Jurkat, Clone E6-1 (cell line): Measurements from ENCODE around the gene TFPT.
"Not testable (repeated sequence)": the region's sequence is repeated elsewhere in the genome, so short reads cannot be mapped to it uniquely, and the experiment has no call there.

Experiments used
- DNase-seq: peaks from one replicate; pipeline ENCODE4 v3.0.0-alpha.2; 2011; ENCODE audit warnings: low read depth, low spot score
- H3K4me3 ChIP-seq: 2 replicates; pipeline ENCODE4 v1.5.1; 2011; ENCODE audit warnings: mild to moderate bottlenecking, low read length, control low read depth, moderate library complexity

TFPT gene

DNA sequence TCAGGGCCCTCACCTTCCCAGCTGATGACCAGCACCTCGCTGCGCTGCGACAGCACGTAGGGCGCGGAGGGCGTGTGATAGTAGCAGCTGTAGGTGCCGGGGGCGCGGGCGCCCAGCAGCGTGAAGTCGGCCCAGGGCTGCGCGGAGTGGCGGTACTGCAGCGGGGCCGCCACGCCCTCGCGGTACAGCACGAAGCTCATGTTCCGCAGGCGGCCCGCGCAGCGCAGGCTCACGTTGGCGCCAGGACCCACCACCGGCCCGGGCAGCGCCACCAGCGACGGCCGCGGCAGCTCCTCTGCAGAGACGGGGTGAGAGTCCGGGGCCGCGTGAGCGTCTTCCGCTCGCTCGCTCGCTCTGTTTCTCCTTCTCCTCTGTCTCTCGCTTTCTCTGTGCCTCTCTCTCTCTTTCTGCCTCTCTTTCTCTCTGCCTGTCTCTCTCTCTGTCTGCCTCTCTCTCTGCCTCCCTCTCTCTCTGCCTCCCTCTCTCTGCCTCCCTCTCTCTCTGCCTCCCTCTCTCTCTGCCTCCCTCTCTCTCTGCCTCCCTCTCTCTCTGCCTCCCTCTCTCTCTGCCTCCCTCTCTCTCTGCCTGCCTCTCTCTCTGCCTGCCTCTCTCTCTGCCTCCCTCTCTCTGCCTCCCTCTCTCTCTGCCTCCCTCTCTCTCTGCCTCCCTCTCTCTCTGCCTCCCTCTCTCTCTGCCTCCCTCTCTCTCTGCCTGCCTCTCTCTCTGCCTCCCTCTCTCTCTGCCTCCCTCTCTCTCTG is 19.4 kb downstream of the TFPT start:
- H3K4me3 ChIP-seq: peak overlapping the region; percentile 2; the same call in 1 of the 2 replicates
- not testable (repeated sequence) for DNase-seq

DNA sequence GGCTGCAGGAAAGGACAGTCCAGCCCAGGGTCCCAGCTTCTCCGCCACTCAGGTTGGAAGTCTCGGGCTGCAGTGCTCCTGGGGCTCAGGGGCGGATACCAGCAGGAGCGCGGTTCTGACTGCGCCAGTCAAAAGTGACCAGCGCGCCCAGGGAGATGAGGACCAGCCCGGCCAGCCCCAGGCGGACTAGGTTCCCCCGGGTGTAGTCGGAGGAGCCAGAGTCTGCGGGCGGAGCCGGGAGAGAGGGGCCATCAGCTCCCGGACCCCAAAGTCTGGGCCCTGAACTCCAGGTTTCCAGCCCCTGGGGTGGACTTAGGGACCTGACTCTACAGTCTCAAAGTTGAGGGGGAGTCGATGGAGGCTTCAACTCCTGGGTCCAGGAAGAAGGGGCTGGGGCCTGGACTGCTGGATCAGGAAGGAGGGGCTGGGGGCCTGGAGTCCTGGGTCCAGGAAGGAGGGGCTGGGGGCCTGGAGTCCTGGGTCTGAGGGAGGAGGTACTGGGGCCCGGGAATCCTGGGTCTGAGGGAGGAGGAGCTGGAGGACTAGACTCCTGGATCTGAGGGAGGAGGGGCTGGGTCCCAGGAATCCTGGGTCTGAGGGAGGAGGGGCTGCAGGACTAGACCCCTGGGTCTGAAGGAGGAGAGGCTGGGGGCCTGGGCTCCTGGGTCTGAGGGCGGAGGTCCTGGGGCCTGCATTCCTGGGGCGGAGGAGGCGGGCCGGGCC is 20.2 kb downstream of the TFPT start:
- no peak overlapping the region; the same call in 1 of the 2 replicates for H3K4me3 ChIP-seq
- no peak for DNase-seq

GRCh38 chr19:54094426-54095000 is 20.9 kb downstream of the TFPT start:
- no peak for DNase-seq
- H3K4me3 ChIP-seq: no peak overlapping the region

- no peak for DNase-seq
- no peak overlapping the region for H3K4me3 ChIP-seq
These were observed 31.0 kb downstream of the TFPT start for GRCh38 chr19:54084410-54084809.

- no peak for DNase-seq
- no peak within 1 kb of the TSS for H3K4me3 ChIP-seq
These were observed 34.4 kb downstream of the TFPT start, which contains the start of gene TARM1 for GRCh38 chr19:54081032-54081431. TSS of gene TARM1 (minus strand) at chr19:54081365. CDS start at chr19:54081340, 25 bp downstream.

DNA sequence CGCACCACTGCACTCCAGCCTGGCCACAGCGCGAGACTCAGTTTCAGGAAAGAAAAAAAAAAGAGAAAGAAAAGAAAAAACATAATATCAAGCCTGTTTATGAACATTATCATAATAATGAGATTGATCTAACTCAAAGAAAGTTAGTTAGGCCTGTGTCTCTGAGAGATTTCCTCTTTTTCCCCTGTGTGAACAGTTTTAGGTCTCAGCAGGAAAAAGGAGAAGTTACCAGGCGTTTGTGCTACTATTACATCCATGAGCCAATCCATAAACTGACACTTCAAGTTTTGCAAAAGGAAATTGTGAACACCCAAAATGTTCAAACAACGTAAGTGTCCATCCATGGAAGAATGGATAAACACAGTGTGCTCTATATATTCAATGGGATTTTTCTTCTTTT is 38.1 kb downstream of the TFPT start:
- H3K4me3 ChIP-seq: no peak overlapping the region
- no peak for DNase-seq

GRCh38 chr19:54074851-54075250 is 40.6 kb downstream of the TFPT start:
- DNase-seq: no peak
- H3K4me3 ChIP-seq: no peak overlapping the region

GRCh38 chr19:54073829-54074228 is 41.6 kb downstream of the TFPT start:
- H3K4me3 ChIP-seq: no peak overlapping the region
- no peak for DNase-seq

- no peak overlapping the region for H3K4me3 ChIP-seq
- no peak for DNase-seq
These were observed 46.0 kb downstream of the TFPT start for GRCh38 chr19:54069470-54069869.

DNA sequence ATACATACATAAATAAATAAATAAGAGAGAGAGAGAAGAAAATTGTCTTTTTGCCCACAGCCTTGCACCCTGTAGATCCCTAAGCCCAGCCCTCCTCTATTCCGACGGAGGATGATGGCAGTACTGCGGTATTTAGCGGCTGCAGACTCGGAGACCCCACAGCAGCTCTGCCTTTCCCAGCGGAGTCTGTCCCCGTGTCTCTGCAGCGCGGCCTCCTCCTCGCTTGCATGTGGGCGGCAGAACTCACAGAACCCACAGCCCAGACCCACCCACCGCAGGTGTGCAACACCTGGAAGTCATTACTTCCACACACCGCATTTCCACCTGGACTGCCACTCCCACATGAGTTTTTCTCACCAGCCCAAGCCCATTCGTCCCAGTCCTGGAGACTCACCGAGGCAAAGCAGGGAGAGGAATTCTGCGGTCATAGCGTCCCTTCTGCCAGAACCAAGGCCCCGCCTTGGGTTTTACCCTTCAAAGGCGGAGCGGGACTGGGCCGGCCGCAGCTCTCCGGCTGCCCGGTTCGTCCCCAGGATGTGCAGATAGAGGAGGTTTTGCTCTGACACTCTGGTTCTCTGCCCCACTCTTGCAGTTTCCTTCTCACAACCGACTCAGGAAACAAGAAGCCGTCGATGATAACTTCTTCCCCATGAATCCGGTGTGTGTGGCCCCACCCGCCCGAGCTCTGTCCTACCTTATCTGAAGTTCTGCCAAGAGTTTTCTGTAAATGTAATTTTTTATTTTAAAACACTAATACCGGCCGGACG is 51.9 kb downstream of the TFPT start, which contains the start of gene VSTM1:
VSTM1 (minus strand) TSS at position 548 of the 767 bp plus-strand sequence; CDS start at position 428, 120 bp downstream.
- H3K4me3 ChIP-seq: no peak within 1 kb of the TSS
- DNase-seq: no peak

- no peak overlapping the region for H3K4me3 ChIP-seq
- DNase-seq: no peak
These were observed 52.8 kb downstream of the TFPT start for GRCh38 chr19:54062643-54063042.
